Osteoblast (primary cell): ENCODE measurements around the gene PRSS36. TPM values are rescaled to one million over a fixed set of nuclear protein-coding genes. Genes with fewer than 3 reads are reported as not detected.
A peak's percentile ranks its signal among the peaks of the same experiment; 100 is the strongest.
"Not testable (repeated sequence)": the region's sequence is repeated elsewhere in the genome, so short reads cannot be mapped to it uniquely, and the experiment has no call there.

ENCODE experiments used
- DNase-seq: peaks from one replicate; pipeline ENCODE4 v3.0.0; 2011; ENCODE audit warnings: low spot score, mixed read lengths; ENCODE audit not compliant: insufficient read length; ENCODE audit errors: missing footprints
- H2AFZ ChIP-seq: 2 replicates; pipeline ENCODE4 v1.6.0; 2011; ENCODE audit warnings: mild to moderate bottlenecking, low read length
- H3K27ac ChIP-seq: 2 replicates; pipeline ENCODE4 v1.5.1; 2011; ENCODE audit warnings: mild to moderate bottlenecking, low read depth, low read length, moderate library complexity
- H3K27me3 ChIP-seq: 2 replicates; pipeline ENCODE4 v1.6.0; 2012; ENCODE audit warnings: mild to moderate bottlenecking, control low read depth, inconsistent platforms, low read length, moderate library complexity; ENCODE audit not compliant: insufficient read depth
- H3K36me3 ChIP-seq: 2 replicates; pipeline ENCODE4 v1.5.1; 2011; ENCODE audit warnings: mild to moderate bottlenecking, low read length, control low read depth, moderate library complexity; ENCODE audit not compliant: insufficient read depth
- H3K4me1 ChIP-seq: 2 replicates; pipeline ENCODE4 v1.5.1; 2011; ENCODE audit warnings: mild to moderate bottlenecking, low read length, control low read depth, moderate library complexity; ENCODE audit not compliant: insufficient read depth
- H3K4me2 ChIP-seq: 2 replicates; pipeline ENCODE4 v1.6.0; 2011; ENCODE audit warnings: mild to moderate bottlenecking, low read length; ENCODE audit not compliant: insufficient read depth
- H3K4me3 ChIP-seq: fragments of 200-600 bp; sonication (generic); 3 replicates; pipeline ENCODE4 v1.5.1; 2012; ENCODE audit warnings: mild to moderate bottlenecking, low read length, inconsistent platforms; ENCODE audit not compliant: insufficient read depth
- H3K79me2 ChIP-seq: 2 replicates; pipeline ENCODE4 v1.6.0; 2012; ENCODE audit warnings: mild to moderate bottlenecking, low read length, control low read depth, inconsistent platforms; ENCODE audit not compliant: insufficient read depth
- H3K9me3 ChIP-seq: 2 replicates; pipeline ENCODE4 v1.5.1; 2011; ENCODE audit warnings: low read depth, low read length, control low read depth
- H4K20me1 ChIP-seq: 2 replicates; pipeline ENCODE4 v1.6.0; 2012; ENCODE audit warnings: mild to moderate bottlenecking, low read length, control low read depth; ENCODE audit not compliant: insufficient read depth
- CTCF ChIP-seq: IDR thresholded peaks from 2 replicates; pipeline ENCODE4 v1.5.1; 2011; ENCODE audit warnings: mild to moderate bottlenecking, low read depth, low read length, moderate library complexity; ENCODE audit errors: extremely low read depth
- total RNA-seq: library from RNA; depleted of rRNA; stranded (reverse); fragments of >200 nt; gene quantifications from 2 replicates; pipeline ENCODE4 v1.2.3, GENCODE V29; 2012

PRSS36 gene
- total RNA-seq, 1 donor = not detected

DNA sequence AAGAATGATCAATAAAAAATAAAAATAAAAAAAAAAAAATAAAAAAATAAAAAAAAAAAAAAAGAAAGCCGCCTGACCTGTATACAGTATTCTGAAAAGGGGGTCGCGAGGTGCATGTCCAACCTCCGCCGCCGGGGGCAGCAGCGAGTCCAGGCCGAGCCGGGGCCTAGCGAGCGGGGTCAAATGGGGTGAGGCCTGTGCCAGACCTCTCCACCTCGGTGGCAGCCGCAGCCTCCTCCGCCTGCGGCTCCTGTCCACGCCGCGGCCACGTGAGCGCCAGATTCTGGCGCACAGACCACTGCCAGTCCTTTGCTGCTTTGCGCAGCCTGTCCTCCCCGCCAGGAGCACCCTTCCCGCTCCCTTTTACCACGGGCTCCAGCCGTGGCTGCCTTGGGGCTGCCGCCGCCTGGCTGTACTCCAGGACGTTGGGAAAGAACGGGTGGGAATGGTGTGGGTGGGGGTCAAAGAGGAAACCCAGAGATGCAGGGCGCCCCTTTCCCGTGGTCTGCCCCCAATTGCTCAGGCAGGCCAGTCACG is 44.1 kb downstream of the PRSS36 start:
- peaks cover 14% of the 10 kb centered on the region for H3K36me3 ChIP-seq
- H3K9me3 ChIP-seq = no peaks in the 10 kb centered on the region
- no peaks in the 10 kb centered on the region for H3K27me3 ChIP-seq
- TF ChIP-seq CTCF = peak; percentile 59
- H3K27ac ChIP-seq = peak overlapping the region; percentile 48
- peak overlapping the region; percentile 86 for H2AFZ ChIP-seq
- peak overlapping the region; percentile 58 for H3K4me3 ChIP-seq
- peak; percentile 99 for DNase-seq
- H4K20me1 ChIP-seq = no peaks in the 10 kb centered on the region
- H3K4me1 ChIP-seq = peaks cover 17% of the 10 kb centered on the region
- H3K79me2 ChIP-seq = peaks cover 19% of the 10 kb centered on the region
- peak overlapping the region; percentile 72 for H3K4me2 ChIP-seq

DNA sequence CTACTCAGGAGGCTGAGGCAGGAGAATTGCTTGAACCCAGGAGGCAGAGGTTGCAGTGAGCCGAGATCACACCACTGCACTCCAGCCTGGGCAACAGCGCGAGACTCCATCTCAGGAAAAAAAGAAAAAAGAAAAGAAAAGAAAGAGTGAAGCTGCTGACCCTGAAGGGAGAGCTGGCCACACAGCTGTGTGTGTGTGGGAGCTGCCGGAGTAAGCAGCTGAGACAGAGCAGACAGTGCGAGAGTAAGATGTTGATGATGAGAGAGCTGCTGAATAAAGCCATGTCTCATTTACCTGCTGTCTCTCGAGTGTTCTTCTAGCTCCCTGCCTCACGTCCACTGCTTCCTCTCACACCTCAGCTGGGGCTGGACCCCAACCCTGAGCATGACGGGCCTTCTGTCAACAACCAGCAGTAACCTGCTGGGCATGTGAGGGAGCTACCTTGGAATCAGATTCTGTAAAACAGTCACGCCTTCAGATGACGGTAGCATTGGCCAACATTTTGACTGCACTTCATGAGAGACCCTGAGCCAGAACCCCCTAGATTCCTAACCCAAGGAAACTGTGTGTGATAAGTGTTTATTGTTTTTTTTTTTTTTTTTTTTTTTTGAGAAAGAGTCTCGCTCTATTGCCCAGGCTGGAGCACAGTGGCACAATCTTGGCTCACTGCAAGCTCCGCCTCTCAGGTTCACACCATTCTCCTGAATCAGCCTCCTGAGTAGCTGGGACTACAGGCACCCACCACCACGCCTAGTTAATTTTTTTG is 48.8 kb downstream of the PRSS36 start:
- H3K27me3 ChIP-seq, H3K36me3 ChIP-seq, H3K4me3 ChIP-seq, H3K9me3 ChIP-seq, H4K20me1 ChIP-seq, H3K27ac ChIP-seq, H2AFZ ChIP-seq, H3K79me2 ChIP-seq, DNase-seq, H3K4me2 ChIP-seq, H3K4me1 ChIP-seq: not testable (repeated sequence)

DNA sequence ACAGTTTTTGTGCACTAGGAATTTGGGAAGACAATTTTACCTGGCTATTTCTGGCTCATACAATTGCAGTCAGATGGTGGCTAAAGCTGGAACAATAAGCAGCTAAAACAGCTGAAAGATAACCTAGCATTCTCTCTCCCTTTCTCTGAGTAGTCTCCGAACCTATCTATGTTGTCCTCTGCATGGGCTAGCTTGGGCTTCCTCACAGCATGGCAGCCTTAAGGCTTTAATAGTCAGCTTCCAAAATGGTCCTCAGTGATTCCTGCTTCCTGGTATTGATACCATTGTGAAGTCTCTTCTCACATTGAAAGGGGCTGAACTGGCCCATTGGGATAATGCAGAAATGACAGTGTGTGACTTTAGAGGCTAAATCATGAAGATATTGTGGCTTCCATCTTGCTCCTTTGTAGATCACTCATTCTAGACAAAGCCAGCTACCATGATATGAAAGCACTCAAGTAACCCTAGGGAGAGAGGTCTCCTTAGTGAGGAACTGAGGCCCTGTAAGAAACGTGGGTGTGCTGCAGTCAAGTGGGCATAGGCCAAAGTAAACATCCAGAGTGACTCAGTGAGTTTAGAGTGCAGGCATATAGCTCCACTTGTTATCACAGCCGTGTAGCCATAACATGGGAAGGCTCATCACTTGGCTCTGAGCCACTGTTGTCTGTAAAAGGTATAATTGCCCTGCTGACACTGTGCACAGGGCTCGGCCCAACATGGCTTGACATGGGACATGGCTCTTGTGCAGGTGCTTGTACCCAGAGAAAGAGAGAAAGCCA is 49.8 kb downstream of the PRSS36 start:
- peak; percentile 78 for DNase-seq
- H3K79me2 ChIP-seq = no peaks in the 10 kb centered on the region
- H3K4me3 ChIP-seq = no peak overlapping the region
- H3K9me3 ChIP-seq = no peaks in the 10 kb centered on the region
- H3K4me1 ChIP-seq = peaks cover 11% of the 10 kb centered on the region
- H3K27me3 ChIP-seq = no peaks in the 10 kb centered on the region
- H4K20me1 ChIP-seq = no peaks in the 10 kb centered on the region
- no peaks in the 10 kb centered on the region for H3K36me3 ChIP-seq
- TF ChIP-seq CTCF = no peak
- no peak overlapping the region for H3K4me2 ChIP-seq
- H3K27ac ChIP-seq = no peak overlapping the region
- H2AFZ ChIP-seq = peak overlapping the region; percentile 10

DNA sequence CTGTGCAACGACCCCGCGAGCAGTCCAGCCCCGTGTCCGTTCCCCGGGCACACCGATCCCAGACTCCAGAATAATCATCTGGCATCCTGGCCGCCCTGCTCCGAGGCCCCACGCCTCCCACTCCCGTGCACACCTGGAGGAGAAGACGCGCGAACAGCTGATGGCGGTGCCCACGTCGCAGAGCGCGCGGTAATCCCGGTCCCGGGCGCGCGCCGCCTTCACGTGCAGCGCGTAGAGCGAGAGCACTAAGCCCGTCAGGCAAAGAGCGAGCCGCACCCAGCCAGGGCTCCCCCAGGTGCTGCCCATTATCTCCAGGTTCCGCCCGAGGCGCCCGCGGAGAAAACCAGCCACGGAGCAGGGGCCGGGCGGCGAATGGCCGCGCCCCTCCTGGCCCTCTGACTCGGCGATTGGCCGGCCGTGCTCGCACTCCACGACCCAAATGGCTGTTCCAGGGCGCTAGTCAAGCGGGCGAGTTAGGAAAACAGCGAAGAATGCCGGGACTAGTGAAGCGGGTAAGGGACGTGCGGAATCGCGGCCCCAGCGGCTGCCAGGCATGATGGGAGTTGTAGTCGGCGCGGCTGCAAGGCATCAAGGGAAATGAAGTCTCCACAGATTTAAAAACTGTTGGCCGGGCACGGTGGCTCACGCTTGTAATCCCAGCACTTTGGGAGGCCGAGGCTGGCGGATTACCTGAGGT is 55.3 kb downstream of the PRSS36 start, which contains the start of gene VKORC1:
Gene VKORC1 (minus strand): TSS at position 374 of the 697 bp plus-strand sequence. CDS start 68 bp downstream, at position 306.
- H4K20me1 ChIP-seq = peaks cover 6% of the 10 kb centered on the region
- peak within 1 kb of the TSS; percentile 93 for H3K4me2 ChIP-seq
- H2AFZ ChIP-seq = peak within 1 kb of the TSS; percentile 80
- H3K9me3 ChIP-seq = no peaks in the 10 kb centered on the region
- H3K27me3 ChIP-seq = no peaks in the 10 kb centered on the region
- H3K79me2 ChIP-seq = peaks cover 40% of the 10 kb centered on the region
- peak within 1 kb of the TSS; percentile 74 for H3K27ac ChIP-seq
- H3K4me3 ChIP-seq = peak within 1 kb of the TSS; percentile 96
- TF ChIP-seq CTCF = no peak
- peaks cover 31% of the 10 kb centered on the region for H3K4me1 ChIP-seq
- peak; percentile 99 for DNase-seq
- H3K36me3 ChIP-seq = peaks cover 18% of the 10 kb centered on the region
